ENCODE data around the gene ZNF217.
"Not testable (repeated sequence)": the region's sequence is repeated elsewhere in the genome, so short reads cannot be mapped to it uniquely, and the experiment has no call there.

GRCh38 chr20:53591941-53592441, 1.6 kb downstream of the ZNF217 start:
- not testable (repeated sequence) for TF ChIP-seq EZH2phosphoT487 (IDR thresholded peaks at IDR 0.05; ENCODE audit: insufficient read depth, low read depth); EZH2 (IDR thresholded peaks at IDR 0.05; ENCODE audit: insufficient read depth, poor library complexity, severe bottlenecking)
